Measurements from ENCODE around the gene NDUFS1. TPM values are rescaled to one million over a fixed set of nuclear protein-coding genes. Genes with fewer than 3 reads are reported as not detected.

Gene NDUFS1
- total RNA-seq, 1 experiment from 2014 or later, result 79.2 TPM

DNA sequence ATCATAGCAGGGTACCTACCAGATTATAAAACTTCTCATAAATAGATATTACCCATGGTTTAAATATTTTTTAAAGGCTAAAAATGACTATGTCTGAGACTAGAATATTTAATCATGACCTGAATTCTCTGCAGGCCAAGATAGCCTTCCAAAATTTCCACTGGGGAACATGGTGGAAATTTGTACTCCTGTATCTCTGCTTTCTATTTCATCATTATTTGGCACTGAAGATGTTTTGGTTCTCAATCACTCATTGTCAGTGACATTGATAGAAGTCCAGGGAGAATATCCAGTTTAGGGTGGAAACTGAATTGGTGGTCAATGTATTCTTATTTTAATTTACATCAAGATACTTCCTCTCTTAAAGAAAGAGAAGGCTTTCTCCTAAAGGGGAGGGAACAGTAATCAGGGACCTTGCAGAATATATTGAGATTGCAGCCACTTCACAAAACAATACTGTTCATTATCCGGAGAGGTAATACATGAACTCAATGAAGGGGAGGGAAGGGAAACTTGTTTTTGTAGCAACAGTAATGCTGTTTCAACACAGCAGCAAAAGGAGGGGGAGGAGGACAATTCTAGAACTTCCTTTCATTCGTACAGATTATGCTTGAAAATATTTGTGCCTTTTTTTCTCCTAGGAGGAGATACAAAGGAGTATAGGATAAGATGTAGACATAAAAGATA is 34.6 kb upstream of the NDUFS1 start:
- no peak for DNase-seq
- Mint-ChIP-seq H3K4me3 (ENCODE audit: low read depth, unreplicated experiment) (no peak overlapping the region), H3K4me1 (ENCODE audit: low read depth, unreplicated experiment) (peaks cover 5% of the 10 kb centered on the region), H3K27ac (ENCODE audit: unreplicated experiment) (no peak overlapping the region), H3K27me3 (ENCODE audit: unreplicated experiment) (peaks cover 12% of the 10 kb centered on the region), H3K36me3 (ENCODE audit: insufficient read depth, unreplicated experiment) (no peaks in the 10 kb centered on the region), H3K9me3 (ENCODE audit: low read depth, unreplicated experiment) (no peaks in the 10 kb centered on the region)
- TF ChIP-seq, protein P1, sequence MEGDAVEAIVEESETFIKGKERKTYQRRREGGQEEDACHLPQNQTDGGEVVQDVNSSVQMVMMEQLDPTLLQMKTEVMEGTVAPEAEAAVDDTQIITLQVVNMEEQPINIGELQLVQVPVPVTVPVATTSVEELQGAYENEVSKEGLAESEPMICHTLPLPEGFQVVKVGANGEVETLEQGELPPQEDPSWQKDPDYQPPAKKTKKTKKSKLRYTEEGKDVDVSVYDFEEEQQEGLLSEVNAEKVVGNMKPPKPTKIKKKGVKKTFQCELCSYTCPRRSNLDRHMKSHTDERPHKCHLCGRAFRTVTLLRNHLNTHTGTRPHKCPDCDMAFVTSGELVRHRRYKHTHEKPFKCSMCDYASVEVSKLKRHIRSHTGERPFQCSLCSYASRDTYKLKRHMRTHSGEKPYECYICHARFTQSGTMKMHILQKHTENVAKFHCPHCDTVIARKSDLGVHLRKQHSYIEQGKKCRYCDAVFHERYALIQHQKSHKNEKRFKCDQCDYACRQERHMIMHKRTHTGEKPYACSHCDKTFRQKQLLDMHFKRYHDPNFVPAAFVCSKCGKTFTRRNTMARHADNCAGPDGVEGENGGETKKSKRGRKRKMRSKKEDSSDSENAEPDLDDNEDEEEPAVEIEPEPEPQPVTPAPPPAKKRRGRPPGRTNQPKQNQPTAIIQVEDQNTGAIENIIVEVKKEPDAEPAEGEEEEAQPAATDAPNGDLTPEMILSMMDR (IDR thresholded peaks at IDR 0.05; ENCODE audit: unreplicated experiment), result no peak
- BruUV-seq (replicated peaks), result no TSS peak
- intact Hi-C loops (cut with micrococcal nuclease; ENCODE audit: unreplicated experiment), result no loop called here
- CTCF ChIA-PET, result no interaction called here

DNA sequence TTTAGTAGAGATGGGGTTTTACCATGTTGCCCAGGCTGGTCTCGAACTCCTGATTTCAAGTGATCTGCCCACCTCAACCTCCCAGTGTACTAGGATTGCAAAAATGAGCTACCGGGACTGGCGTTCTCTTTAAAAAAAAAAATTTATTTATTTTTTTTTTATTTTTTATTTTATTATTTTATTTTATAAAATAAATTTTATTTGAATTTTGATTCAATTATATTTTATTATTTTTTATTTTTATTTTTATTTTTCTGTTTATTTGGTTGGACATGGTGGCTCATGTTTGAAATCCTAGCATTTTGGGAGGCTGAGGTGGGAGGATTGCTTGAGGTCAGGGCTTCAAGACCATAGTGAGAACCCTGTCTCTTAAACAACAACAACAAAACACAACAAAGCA is 32.9 kb upstream of the NDUFS1 start:
- no peak overlapping the region for H3K4me3 Mint-ChIP-seq (ENCODE audit: low read depth, unreplicated experiment)
- no peak for DNase-seq
- TF ChIP-seq, protein P1 (IDR thresholded peaks at IDR 0.05; ENCODE audit: unreplicated experiment), result no peak
- no peaks in the 10 kb centered on the region for H3K9me3 Mint-ChIP-seq (ENCODE audit: low read depth, unreplicated experiment)
- no TSS peak for BruUV-seq (replicated peaks)
- H3K36me3 Mint-ChIP-seq (ENCODE audit: insufficient read depth, unreplicated experiment), result no peaks in the 10 kb centered on the region
- CTCF ChIA-PET, result no interaction called here
- no peak overlapping the region for H3K27ac Mint-ChIP-seq (ENCODE audit: unreplicated experiment)
- intact Hi-C loops (cut with micrococcal nuclease; ENCODE audit: unreplicated experiment), result no loop called here
- H3K4me1 Mint-ChIP-seq (ENCODE audit: low read depth, unreplicated experiment), result peaks cover 5% of the 10 kb centered on the region
- H3K27me3 Mint-ChIP-seq (ENCODE audit: unreplicated experiment), result peaks cover 12% of the 10 kb centered on the region

DNA sequence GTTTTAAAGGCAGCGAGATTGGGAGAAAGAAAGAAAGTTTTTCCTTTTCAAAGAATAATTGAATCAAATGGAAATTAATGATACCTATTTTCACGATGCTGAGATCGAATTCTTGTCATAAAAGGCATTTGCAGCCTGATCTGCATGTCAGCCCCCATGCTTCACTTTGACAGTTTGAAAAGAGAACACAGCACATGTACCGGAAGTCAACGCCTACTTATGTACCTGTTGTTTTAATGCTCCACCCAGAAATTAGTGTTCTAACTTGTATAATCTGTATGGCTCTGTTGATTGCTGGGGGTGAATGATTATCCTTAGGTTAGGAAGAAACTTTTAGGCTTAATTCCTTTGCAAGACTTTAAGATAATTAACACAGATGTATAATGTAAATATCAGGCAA is 31.4 kb upstream of the NDUFS1 start:
- CTCF ChIA-PET, result no interaction called here

DNA sequence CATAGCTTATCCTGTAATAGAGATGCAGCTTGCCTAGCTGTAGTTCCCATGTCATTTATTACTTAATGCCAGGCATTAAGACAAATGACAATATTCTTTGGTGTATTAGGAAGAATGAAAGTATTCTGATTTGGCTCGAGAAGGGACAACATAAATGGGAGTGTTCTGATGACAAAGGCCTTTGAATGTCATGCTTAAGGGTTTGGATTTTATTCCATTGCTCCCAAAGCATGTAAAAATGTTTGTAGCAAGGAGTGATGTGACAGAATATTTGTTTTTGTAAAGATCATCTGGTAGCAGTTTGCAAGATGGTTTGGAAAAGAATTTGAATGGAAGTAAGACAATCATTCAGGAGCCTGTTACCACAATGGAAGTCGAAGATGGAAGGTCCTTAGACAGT is 30.9 kb upstream of the NDUFS1 start:
- TF ChIP-seq, protein P1 (IDR thresholded peaks at IDR 0.05; ENCODE audit: unreplicated experiment), result no peak
- Mint-ChIP-seq H3K36me3 (ENCODE audit: insufficient read depth, unreplicated experiment) (no peaks in the 10 kb centered on the region), H3K27ac (ENCODE audit: unreplicated experiment) (no peak overlapping the region), H3K4me1 (ENCODE audit: low read depth, unreplicated experiment) (peaks cover 5% of the 10 kb centered on the region), H3K9me3 (ENCODE audit: low read depth, unreplicated experiment) (no peaks in the 10 kb centered on the region), H3K4me3 (ENCODE audit: low read depth, unreplicated experiment) (no peak overlapping the region), H3K27me3 (ENCODE audit: unreplicated experiment) (peaks cover 12% of the 10 kb centered on the region)
- intact Hi-C loops (cut with micrococcal nuclease; ENCODE audit: unreplicated experiment), result no loop called here
- BruUV-seq (replicated peaks), result no TSS peak
- no peak for DNase-seq
- CTCF ChIA-PET, result no interaction called here

More for the DNA sequence above, 31.4 kb upstream of the NDUFS1 start:
- H3K4me1 Mint-ChIP-seq (ENCODE audit: low read depth, unreplicated experiment), result peaks cover 5% of the 10 kb centered on the region
- no peaks in the 10 kb centered on the region for H3K9me3 Mint-ChIP-seq (ENCODE audit: low read depth, unreplicated experiment)
- intact Hi-C loops (cut with micrococcal nuclease; ENCODE audit: unreplicated experiment), result no loop called here
- H3K36me3 Mint-ChIP-seq (ENCODE audit: insufficient read depth, unreplicated experiment), result no peaks in the 10 kb centered on the region
- TF ChIP-seq, protein P1 (IDR thresholded peaks at IDR 0.05; ENCODE audit: unreplicated experiment), result no peak
- H3K27me3 Mint-ChIP-seq (ENCODE audit: unreplicated experiment), result peaks cover 12% of the 10 kb centered on the region
- BruUV-seq (replicated peaks), result no TSS peak
- no peak for DNase-seq
- H3K27ac Mint-ChIP-seq (ENCODE audit: unreplicated experiment), result no peak overlapping the region
- no peak overlapping the region for H3K4me3 Mint-ChIP-seq (ENCODE audit: low read depth, unreplicated experiment)
